LoVo (cell line): ENCODE measurements around the gene PPM1D.
"Not testable (repeated sequence)": the region's sequence is repeated elsewhere in the genome, so short reads cannot be mapped to it uniquely, and the experiment has no call there.

Experiments used
- DNase-seq: peaks from one replicate; pipeline ENCODE4 v3.0.0-alpha.2; 2016; ENCODE audit warnings: low spot score

PPM1D gene

DNA sequence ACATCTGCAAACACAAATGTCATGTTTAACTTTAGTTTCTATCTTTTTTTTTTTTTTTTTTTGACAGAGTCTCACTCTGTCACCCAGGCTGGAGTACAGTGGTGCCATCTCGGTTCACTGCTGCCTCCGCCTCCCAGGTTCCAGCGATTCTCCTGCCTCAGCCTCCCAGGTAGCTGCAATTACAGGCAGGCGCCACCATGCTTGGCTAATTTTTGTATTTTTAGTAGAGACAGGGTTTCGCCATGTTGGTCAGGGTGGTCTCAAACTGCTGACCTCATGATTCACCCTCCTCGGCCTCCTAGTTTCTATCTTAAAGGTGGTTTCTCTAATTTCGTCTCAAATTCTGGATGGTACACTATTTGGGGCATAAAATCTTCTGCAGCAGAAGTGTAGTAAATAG is 5.8 kb upstream of the PPM1D start:
- DNase-seq, result not testable (repeated sequence)

- DNase-seq, result no peak
Measured at GRCh38 chr17:60594734-60595133, 5.3 kb upstream of the PPM1D start.

DNA sequence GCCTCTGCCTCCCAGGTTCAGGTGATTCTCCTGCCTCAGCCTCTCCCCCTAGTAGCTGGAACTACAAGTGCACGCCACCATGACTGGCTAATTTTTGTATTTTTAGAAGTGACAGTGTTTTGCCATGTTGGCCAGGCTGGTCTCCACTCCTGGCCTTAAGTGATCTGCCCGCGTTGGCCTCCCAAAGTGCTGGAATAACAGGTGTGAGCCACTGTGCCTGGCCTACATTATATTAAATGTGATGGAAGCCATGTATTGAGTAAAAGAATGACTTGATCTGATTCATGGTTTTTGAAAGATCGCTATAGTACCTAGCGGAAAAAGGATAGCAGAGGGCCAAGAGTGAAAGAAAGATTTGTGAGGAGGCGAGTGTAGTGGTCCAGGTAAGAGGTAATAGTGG is 2.7 kb upstream of the PPM1D start:
- DNase-seq, result no peak

GRCh38 chr17:60598001-60598736 is 1.8 kb upstream of the PPM1D start:
- no peak for DNase-seq

- DNase-seq, result no peak
Measured at GRCh38 chr17:60599220-60599619, 773 bp upstream of the PPM1D start.

GRCh38 chr17:60600490-60601446 is 775 bp downstream of the PPM1D start:
- DNase-seq, result peak; percentile 83

DNA sequence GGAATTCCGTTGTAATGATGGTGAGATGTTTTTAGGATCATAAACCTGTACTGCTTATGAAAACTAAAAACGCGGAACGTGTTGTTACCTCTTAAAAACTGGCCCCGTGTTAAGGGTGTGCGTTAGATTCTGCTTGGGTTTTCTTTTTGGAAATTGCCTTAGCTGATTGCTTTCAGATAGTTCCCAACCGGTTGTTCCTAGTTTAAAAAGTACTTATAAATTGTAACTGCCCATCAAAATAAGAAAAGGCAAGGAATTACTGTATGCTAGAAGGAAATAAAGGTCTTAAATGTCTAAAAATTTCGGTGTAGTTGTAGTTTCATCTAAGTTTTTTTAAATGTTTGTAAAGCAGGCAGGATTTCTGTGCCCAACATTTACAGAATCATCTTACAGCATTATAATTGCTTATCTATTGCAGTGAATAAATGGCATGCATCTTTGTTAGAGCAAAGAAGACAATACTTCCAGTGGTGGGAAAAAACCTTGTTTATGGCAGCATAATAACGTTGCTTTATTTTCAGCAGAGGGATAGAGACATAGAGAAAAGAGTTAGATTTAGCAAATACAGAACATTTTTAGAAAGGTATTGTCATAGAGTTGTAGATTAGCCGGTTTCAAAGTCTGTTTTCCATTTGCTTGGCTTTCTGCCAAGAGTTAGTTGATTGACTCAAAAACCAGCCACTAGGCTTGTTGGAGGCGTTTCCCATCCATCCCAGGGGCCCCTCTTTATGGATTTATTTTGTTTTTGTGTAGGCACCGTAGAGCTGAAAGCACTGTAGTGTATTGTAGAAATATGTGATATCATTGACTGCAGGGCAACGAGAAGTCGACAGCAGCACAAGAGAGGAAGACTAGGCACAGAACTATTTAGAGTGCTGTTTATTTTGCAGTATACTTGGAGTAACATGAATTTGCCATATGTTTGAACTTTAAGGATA is 1.7 kb downstream of the PPM1D start:
- peak; percentile 73 for DNase-seq

DNA sequence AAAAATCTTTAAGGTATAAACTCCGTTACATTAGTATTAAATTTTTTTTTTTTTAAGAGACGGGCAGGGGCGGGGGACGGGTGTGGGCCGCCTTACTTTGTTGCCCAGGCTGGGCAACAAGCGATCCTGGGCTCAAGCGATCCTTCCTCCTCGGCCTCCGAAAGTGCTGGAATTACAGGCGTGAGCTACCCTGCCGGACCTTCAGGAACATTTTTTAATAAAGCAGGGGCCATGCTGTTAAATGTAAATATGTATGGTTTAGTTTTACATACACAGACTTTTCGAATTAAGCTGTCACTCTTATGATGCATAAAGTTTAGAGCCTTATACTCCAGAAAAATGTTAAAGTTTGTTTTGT is 2.4 kb downstream of the PPM1D start:
- DNase-seq, result no peak

- DNase-seq, result no peak
Measured at GRCh38 chr17:60602871-60603270, 2.9 kb downstream of the PPM1D start.

DNA sequence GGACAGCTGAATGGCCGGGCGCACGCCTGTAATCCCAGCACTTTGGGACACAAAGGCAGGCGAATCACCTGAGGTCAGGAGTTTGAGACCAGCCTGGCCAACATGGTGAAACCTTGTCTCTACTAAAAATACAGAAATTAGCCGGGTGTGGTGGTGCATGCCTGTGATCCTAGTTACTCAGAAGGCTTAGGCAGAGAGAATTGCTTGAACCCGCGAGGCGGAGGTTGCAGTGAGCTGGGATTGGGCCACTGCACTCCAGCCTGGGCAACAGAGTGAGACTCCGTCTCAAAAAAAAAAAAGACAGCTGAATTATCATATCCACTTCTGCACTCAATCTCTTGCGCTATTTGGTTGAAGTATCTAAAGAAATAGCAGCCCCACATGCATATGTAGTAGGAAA is 3.5 kb downstream of the PPM1D start:
- DNase-seq, result not testable (repeated sequence)

GRCh38 chr17:60604686-60605334 is 4.8 kb downstream of the PPM1D start:
- DNase-seq, result peak; percentile 42

DNA sequence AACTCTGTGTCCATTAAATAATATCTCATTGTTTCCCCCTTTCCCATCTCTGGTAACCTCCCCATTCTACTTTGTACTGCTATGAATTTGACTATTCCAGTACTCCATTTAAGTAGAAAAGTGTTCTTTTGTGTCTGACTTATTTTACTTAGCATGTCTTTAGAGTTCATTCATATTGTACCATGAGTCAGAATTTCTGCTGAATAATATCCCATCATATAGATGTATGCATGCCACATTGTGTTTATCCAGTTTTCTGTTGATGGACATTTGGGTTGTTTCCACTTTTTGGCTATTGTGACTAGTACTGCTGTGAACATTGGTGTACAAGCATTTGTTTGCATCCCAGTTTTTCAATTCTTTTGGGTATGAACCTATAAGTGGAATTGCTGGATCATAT is 6.0 kb downstream of the PPM1D start:
- no peak for DNase-seq

DNA sequence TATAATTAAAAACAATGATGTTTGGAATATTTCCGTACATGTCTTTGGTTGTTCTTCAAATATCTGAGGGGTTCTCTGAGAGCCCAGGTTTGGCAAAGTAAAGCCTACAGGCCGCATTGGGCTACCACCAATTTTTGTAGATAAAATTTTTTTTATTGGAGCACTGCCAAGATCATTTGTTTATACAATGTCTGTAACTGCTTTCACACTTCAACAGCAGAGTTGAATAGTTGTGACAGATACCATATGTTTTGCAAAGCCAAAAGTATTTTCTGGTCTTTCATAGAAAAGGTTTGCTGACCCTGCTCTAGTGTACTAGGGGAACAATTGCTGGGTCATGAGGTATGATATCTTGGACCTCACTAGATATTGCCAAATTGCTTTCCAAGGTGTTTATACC is 10.5 kb downstream of the PPM1D start:
- no peak for DNase-seq

GRCh38 chr17:60611321-60611720 is 11.3 kb downstream of the PPM1D start:
- not testable (repeated sequence) for DNase-seq

DNA sequence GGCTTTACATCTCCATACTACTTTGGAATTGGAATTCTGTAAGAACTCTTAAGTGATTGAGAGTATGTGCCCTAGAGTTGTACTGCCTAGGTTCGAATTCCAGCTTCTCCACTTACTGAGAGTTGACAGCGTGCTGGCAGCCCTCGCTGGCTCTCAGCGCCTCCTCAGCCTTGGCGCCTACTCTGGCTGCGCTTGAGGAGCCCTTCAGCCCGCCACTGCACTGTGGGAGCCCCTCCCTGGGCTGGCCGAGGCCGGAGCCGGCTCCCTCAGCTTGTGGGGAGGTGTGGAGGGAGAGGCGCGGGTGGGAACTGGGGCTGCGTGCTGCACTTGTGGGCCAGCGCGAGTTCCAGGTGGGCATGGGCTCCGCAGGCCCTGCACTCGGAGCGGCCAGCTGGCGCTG is 13.3 kb downstream of the PPM1D start:
- no peak for DNase-seq

GRCh38 chr17:60613796-60614195 is 13.8 kb downstream of the PPM1D start:
- DNase-seq, result not testable (repeated sequence)

DNA sequence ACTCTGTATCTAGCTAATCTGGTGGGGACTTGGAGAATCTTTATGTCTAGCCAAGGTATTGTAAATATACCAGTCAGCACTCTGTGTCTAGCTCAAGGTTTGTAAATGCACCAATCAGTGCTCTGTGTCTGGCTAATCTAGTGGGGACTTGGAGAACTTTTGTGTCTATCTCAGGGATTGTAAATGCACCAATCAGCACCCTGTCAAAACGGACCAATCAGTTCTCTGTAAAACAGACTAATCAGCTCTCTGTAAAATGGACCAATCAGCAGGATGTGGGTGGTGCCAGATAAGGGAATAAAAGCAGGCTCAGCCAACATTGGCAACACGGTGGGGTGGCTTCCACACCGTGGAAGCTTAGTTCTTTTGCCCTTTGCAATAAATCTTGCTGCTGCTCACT is 14.3 kb downstream of the PPM1D start:
- DNase-seq, result not testable (repeated sequence)

DNA sequence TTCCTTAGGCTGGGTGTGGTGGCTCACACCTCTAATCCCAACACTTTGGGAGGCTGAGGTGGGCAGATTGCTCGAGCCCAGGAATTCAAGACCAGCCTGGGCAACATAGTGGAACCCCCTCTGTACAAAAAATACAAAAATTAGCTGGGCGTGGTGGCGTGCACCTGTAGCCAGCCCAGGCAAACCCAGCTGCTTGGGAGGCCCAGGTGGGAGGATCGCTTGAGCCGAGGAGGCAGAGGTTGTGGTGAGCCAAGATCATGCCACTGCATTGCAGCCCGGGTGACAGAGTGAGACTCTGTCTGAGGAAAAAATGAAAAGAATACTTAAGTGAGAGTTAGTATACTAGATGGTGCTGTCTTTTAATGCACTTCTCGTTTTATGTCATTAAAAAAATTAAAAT is 15.1 kb downstream of the PPM1D start:
- DNase-seq, result no peak

GRCh38 chr17:60615840-60616239 is 15.8 kb downstream of the PPM1D start:
- DNase-seq, result no peak

DNA sequence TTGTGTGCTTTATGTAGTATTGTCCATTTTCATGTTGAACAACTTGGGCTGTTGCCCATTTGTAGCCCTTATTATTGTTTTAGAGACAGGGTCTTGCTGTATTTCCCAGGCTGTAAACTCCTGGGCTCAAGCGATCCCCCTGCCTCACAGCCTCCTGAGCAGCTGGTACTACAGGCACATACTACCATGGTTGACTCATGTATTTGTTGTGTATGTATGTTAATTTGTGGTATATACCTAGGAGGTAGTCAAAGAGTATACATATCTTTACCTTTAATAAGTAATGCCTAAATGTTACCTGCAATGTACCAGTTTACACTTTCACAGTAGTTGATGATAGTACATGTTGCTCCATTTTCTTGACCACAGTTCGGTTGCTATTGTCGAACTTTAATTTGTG is 18.1 kb downstream of the PPM1D start:
- DNase-seq, result no peak

GRCh38 chr17:60618854-60619526 is 19.0 kb downstream of the PPM1D start:
- no peak for DNase-seq
